Measurements from ENCODE around the gene DUT. TPM values are rescaled to one million over a fixed set of nuclear protein-coding genes. Genes with fewer than 3 reads are reported as not detected.

DUT gene
- total RNA-seq, 1 experiment from 2014 or later: 130 TPM

- no peak overlapping the region for H3K4me2 ChIP-seq (ENCODE audit: low read length)
- H3K36me3 ChIP-seq (ENCODE audit: control insufficient read depth in 1 of 2, insufficient read depth in 2 of 2, low read length in 2 of 2): no peaks in the 10 kb centered on the region
- H3K4me1 ChIP-seq (ENCODE audit: control insufficient read depth in 1 of 2, insufficient read depth in 2 of 2, low read length in 2 of 2): no peaks in the 10 kb centered on the region
- ATAC-seq (no peak), DNase-seq (ENCODE audit: low read depth, low spot score) (no peak)
- H3K27me3 ChIP-seq (ENCODE audit: insufficient read depth, low read length): no peaks in the 10 kb centered on the region
- H3K79me2 ChIP-seq (ENCODE audit: insufficient read depth, low read length): no peaks in the 10 kb centered on the region
- H3K9me2 ChIP-seq (ENCODE audit: insufficient read depth): no peaks in the 10 kb centered on the region
- intact Hi-C loops (cut with micrococcal nuclease): no loop called here
- BruUV-seq (replicated peaks): no TSS peak
- H3K4me3 ChIP-seq (replicated peaks in 1 of 2; ENCODE audit: low read depth in 1 of 2, low read length in 2 of 2): no peak overlapping the region
- H4K20me1 ChIP-seq (ENCODE audit: insufficient read depth): no peaks in the 10 kb centered on the region
- ChIA-PET RAD21 (ENCODE audit: low non-redundant PET in 1 of 2, low total read pairs in 2 of 2, uncharacterized antibody in 2 of 2, unreplicated experiment in 2 of 2) (no interaction called here), POLR2A (no interaction called here), CTCF (no interaction called here)
- no peaks in the 10 kb centered on the region for H3K9me3 ChIP-seq (ENCODE audit: control insufficient read depth in 1 of 2, insufficient read depth in 1 of 2, low read depth in 1 of 2, low read length in 2 of 2)
- H2AFZ ChIP-seq (ENCODE audit: low read depth, low read length, poor library complexity, severe bottlenecking): no peak overlapping the region
- H3K9ac ChIP-seq (ENCODE audit: low read length): no peak overlapping the region
- no peak overlapping the region for H3K27ac ChIP-seq (ENCODE audit: low read depth, low read length)
- TF ChIP-seq CTCF (IDR thresholded peaks at IDR 0.05 in 2 of 3, conservative IDR thresholded peaks at IDR 0.05 in 1 of 3; ENCODE audit: borderline replicate concordance in 1 of 3, insufficient read depth in 1 of 3, low read depth in 2 of 3, low read length in 2 of 3) (no peak), ZFX (IDR thresholded peaks at IDR 0.05) (no peak), EGR1 (IDR thresholded peaks at IDR 0.05; ENCODE audit: low read depth) (no peak), FOSL1 (IDR thresholded peaks at IDR 0.05; ENCODE audit: low read depth) (no peak), YY1 (IDR thresholded peaks at IDR 0.05; ENCODE audit: extremely low read depth, insufficient replicate concordance, low read depth, low read length) (no peak)
- TF ChIP-seq, protein P1, sequence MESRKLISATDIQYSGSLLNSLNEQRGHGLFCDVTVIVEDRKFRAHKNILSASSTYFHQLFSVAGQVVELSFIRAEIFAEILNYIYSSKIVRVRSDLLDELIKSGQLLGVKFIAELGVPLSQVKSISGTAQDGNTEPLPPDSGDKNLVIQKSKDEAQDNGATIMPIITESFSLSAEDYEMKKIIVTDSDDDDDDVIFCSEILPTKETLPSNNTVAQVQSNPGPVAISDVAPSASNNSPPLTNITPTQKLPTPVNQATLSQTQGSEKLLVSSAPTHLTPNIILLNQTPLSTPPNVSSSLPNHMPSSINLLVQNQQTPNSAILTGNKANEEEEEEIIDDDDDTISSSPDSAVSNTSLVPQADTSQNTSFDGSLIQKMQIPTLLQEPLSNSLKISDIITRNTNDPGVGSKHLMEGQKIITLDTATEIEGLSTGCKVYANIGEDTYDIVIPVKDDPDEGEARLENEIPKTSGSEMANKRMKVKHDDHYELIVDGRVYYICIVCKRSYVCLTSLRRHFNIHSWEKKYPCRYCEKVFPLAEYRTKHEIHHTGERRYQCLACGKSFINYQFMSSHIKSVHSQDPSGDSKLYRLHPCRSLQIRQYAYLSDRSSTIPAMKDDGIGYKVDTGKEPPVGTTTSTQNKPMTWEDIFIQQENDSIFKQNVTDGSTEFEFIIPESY (IDR thresholded peaks at IDR 0.05; ENCODE audit: extremely low read depth, insufficient replicate concordance, low read length): no peak
Measured at GRCh38 chr15:48313216-48313615, 18.0 kb upstream of the DUT start.
